ENCODE data around the gene HYAL1. TPM values are rescaled to one million over a fixed set of nuclear protein-coding genes. Genes with fewer than 3 reads are reported as not detected.

The HYAL1 gene
- polyA plus RNA-seq, 2 of the 4 experiments (the other 2 are of a cell fraction) = 0.62 to 1.1 TPM

DNA sequence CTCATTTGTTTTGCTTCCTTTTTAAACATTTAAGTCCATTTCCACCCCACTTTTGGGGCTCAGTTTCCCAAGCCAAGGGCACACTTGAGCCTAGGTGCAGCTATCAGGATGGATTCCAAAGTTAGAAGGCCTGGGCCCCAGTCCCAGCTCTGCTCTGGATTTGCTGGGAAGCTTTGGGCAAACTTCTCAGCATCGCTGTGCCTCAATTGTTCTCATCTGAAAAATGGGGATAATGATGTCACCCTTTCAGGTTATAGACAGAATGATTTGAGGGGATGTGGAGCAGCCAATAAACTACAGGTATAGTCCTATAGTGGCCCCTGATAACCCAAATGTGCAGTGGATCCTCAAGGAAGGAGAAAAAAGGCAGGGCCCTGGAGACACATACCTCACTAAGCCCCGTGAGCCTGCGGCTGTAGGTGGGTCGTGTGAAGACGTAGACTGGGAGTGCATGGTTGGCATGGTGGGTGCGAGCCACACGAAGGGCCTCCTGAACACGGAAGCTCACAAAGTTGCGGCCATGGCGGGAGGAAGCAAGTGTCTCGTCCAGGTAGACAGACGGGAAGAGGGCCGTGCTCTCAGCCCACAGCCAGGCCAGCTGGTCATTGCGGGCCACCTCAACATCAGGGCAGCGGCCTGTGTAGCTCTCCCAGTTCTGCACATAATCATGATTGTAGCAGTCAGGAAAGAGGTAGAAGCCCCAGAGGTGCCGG lies 16.0 kb upstream of the HYAL1 start:
- H3K4me3 ChIP-seq = no peak overlapping the region
- no peak for ATAC-seq

DNA sequence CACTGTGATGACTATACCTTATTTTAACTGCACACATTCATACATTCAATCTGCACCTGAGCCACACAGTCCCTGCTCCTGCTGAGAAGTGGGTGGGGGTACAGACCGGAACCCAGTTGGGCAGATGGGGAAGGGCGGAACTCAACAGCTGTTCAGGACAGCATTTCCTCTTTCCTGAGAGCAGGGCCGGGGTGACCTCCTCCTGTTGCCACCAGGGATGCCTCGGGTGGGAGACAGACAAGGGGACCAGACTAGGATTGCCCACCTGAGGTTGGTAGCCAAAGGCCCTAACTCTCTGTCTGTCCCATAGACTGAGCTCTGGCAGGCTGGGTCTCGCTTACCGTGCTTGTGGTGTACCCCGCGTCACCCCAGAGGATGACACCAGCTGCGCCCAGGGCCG lies 15.2 kb upstream of the HYAL1 start:
- ATAC-seq (no peak), DNase-seq (ENCODE audit: low read depth in 1 of 2, low spot score in 1 of 2) (no peak), FAIRE-seq (no peak)
- Histone ChIP-seq H3K27ac (no peak overlapping the region), H3K4me1 (peaks cover 31% of the 10 kb centered on the region), H3K4me2 (no peak overlapping the region), H3K9me3 (no peaks in the 10 kb centered on the region), H3K4me3 (no peak overlapping the region)
- 97% methylated on average over 7 of the region's 10 CpGs for WGBS (ENCODE audit: missing lambda C conversion rate)
- ChIA-PET CTCF (interaction anchor here (0.8 to 5.0 kb wide), 5 partner anchors 9 to 92 kb away, joined by 3 to 21 read pairs (median 5); partner anchors contain the start of genes HYAL3, IFRD2, NAA80 and TUSC2), POLR2A (no interaction called here)
- TF ChIP-seq USF2 (IDR thresholded peaks at IDR 0.05) = no peak
- TF ChIP-seq FOSL2 (IDR thresholded peaks at IDR 0.05) = no peak
- TF ChIP-seq FOSL2 (CRISPR knock-in tag; IDR thresholded peaks at IDR 0.05) = no peak
- no peak for TF ChIP-seq CEBPB (IDR thresholded peaks at IDR 0.05)
- TF ChIP-seq POLR2A (IDR thresholded peaks at IDR 0.05; ENCODE audit: low read length) = no peak
- no peak for TF ChIP-seq MYC (IDR thresholded peaks at IDR 0.05; ENCODE audit: borderline replicate concordance, low read length)
- no peak for TF ChIP-seq ZNF302 (CRISPR knock-in tag; IDR thresholded peaks at IDR 0.05)
- TF ChIP-seq PBX3 (IDR thresholded peaks at IDR 0.05) = no peak
- TF ChIP-seq HOXB5 (CRISPR knock-in tag; IDR thresholded peaks at IDR 0.05) = no peak
- TF ChIP-seq TFCP2L1 (CRISPR knock-in tag; IDR thresholded peaks at IDR 0.05) = no peak
- TF ChIP-seq EHF (CRISPR knock-in tag; IDR thresholded peaks at IDR 0.05) = no peak
- no peak for TF ChIP-seq POLR2AphosphoS2 (conservative IDR thresholded peaks at IDR 0.05; ENCODE audit: low read length)
- no peak for TF ChIP-seq MAX (IDR thresholded peaks at IDR 0.05)
- no peak for TF ChIP-seq ESRRA (IDR thresholded peaks at IDR 0.05; ENCODE audit: borderline replicate concordance, low read length)

More for the DNA sequence above, 16.0 kb upstream of the HYAL1 start:
- WGBS (ENCODE audit: missing lambda C conversion rate) = 98% methylated on average over 15 of the region's 16 CpGs
- H3K4me1 ChIP-seq = peaks cover 32% of the 10 kb centered on the region
- no peaks in the 10 kb centered on the region for H3K9me3 ChIP-seq
- TF ChIP-seq RFX5 (IDR thresholded peaks at IDR 0.05) (no peak), CBX8 (IDR thresholded peaks at IDR 0.05) (no peak), RCOR1 (IDR thresholded peaks at IDR 0.05; ENCODE audit: low read depth, low read length) (no peak), RAD21 (conservative IDR thresholded peaks at IDR 0.05 in 1 of 2, IDR thresholded peaks at IDR 0.05 in 1 of 2) (no peak), TFCP2L1 (CRISPR knock-in tag; IDR thresholded peaks at IDR 0.05) (no peak), FOSL2 (IDR thresholded peaks at IDR 0.05) (no peak), FOSL2 (CRISPR knock-in tag; IDR thresholded peaks at IDR 0.05) (no peak), EP300 (IDR thresholded peaks at IDR 0.05) (no peak), ZSCAN20 (CRISPR knock-in tag; IDR thresholded peaks at IDR 0.05) (no peak), ZNF302 (CRISPR knock-in tag; IDR thresholded peaks at IDR 0.05) (no peak), TP53 (CRISPR knock-in tag; IDR thresholded peaks at IDR 0.05) (no peak), KDM1A (IDR thresholded peaks at IDR 0.05; ENCODE audit: low read depth) (no peak), RNF2 (IDR thresholded peaks at IDR 0.05; ENCODE audit: borderline replicate concordance, low read depth) (no peak), FOXS1 (CRISPR knock-in tag; IDR thresholded peaks at IDR 0.05) (no peak), MAZ (IDR thresholded peaks at IDR 0.05; ENCODE audit: borderline replicate concordance, low read depth, low read length) (no peak), ZC3H11A (IDR thresholded peaks at IDR 0.05) (no peak)
- H3K4me2 ChIP-seq = no peak overlapping the region; the same call in 2 of the 3 replicates
- DNase-seq (ENCODE audit: low read depth in 1 of 2, low spot score in 1 of 2) = no peak
- CTCF ChIA-PET = interaction anchor here (0.8 to 5.0 kb wide), 6 partner anchors 9 to 296 kb away, joined by 3 to 21 read pairs (median 6); partner anchors contain the start of genes HYAL1, HYAL3, NAA80 and TUSC2
- H3K27ac ChIP-seq = no peak overlapping the region
- FAIRE-seq = no peak
- POLR2A ChIA-PET = no interaction called here
